Subcutaneous adipose tissue (tissue), 4 donors: Measurements from ENCODE around the gene TMEM52. TPM values are rescaled to one million over a fixed set of nuclear protein-coding genes. Genes with fewer than 3 reads are reported as not detected.

ENCODE experiments used
- total RNA-seq, 4 donors: library from RNA; depleted of rRNA; stranded (reverse); fragments of >200 nt; gene quantifications; one replicate each; pipeline ENCODE4 v1.1.0, GENCODE V29; 2016
- TF ChIP-seq, protein P1 (sequence below): fragments of 450-650 bp; IDR thresholded peaks from one replicate; pipeline ENCODE4 v1.5.1; 2016; ENCODE audit warnings: low read depth, mild to moderate bottlenecking, control low read depth, antibody characterized with exemption, moderate library complexity

The TMEM52 gene
- total RNA-seq, 4 donors from 2014 or later = 1.3 to 9.8 (median 1.7) TPM; not detected in 1

DNA sequence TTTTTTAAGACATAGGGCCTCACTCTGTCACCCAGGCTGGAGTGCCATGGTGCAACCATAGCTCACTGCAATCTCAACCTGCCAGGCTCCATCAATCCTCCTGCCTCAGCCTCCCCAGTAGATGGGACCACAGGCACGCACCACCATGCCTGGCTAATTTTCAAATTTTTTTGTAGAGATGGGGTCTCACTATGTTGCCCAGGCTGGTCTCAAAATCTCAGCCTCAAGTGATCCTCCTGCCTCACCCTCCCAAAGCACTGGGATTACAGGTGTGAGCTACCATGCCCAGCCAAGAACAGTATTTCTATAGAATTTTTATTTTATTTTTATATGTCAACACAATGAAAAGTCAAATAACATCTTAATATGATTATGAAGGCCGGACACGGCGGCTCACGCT is 39.1 kb downstream of the TMEM52 start:
- TF ChIP-seq, protein P1, sequence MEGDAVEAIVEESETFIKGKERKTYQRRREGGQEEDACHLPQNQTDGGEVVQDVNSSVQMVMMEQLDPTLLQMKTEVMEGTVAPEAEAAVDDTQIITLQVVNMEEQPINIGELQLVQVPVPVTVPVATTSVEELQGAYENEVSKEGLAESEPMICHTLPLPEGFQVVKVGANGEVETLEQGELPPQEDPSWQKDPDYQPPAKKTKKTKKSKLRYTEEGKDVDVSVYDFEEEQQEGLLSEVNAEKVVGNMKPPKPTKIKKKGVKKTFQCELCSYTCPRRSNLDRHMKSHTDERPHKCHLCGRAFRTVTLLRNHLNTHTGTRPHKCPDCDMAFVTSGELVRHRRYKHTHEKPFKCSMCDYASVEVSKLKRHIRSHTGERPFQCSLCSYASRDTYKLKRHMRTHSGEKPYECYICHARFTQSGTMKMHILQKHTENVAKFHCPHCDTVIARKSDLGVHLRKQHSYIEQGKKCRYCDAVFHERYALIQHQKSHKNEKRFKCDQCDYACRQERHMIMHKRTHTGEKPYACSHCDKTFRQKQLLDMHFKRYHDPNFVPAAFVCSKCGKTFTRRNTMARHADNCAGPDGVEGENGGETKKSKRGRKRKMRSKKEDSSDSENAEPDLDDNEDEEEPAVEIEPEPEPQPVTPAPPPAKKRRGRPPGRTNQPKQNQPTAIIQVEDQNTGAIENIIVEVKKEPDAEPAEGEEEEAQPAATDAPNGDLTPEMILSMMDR = no peak

DNA sequence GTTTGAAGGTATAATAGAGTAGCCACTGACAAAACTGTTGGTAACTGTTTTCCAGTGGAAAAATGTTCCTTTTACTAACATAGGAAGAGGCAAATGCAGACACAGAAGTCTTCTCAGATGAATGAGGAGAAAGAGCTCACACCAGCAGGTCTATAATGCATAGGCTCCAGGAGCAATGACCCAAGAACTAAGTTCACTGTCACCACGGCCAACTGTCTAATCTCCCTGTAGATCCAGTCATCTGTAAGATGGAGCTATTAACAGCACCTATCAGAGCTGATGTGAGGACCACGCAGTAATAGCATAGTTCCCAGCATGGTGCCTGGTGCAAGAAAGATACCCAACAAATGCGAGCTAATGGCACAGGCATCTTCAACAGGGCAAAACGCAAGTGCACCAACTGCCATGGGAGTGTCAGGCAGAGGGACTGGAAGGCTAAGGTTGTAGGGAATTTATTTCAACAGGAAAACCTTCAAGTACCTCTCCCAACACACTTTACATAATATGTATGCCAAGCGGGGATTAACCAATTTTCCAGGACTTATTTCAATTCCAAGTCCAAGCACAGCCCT is 41.1 kb downstream of the TMEM52 start:
- TF ChIP-seq, protein P1 = no peak

DNA sequence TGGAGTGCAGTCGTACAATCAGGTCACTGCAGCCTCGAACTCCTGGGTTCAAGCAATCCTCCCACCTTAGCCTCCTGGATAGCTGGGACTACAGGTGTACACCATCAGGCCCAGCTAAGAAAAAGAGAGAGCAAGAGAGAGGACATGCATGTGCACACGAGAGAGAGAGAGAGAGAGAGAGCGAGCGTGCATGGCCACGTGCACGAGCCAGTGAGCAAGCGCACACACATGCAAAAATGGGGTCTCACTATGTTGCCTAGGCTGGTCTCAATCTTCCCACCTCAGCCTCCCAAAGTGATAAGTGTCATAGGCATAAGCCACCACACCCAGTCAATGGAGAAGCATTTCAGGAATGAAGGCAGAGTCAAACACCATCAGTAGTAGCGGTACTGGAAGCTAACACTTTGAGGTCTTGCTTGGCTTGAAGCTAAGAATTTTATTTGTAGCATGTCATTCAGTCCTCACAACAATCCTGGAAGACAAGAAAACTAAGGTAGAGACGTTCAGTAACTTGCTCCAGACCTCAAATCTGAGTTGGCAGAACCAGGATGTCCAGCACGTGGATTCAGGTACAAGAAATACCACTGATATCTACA is 42.6 kb downstream of the TMEM52 start:
- TF ChIP-seq, protein P1 = no peak

DNA sequence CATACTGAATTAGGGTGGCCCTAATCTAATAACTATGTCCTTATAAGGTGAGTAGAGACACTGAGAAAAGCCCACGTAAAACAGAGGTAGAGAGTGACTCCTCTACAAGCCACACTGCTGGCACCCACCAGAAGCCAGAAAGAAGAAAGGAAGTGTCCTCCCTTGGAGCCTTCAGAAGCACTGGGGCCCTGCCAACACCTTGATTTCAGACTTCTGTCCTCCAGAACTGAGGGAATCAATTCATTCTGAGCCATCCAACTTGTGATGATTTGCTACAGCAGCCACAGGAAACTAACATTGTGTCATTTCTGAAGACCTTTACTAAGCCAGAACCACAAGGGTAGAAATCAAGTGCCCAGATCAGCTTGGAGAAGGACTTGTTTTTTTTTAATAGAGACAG is 43.1 kb downstream of the TMEM52 start:
- TF ChIP-seq, protein P1 = no peak

DNA sequence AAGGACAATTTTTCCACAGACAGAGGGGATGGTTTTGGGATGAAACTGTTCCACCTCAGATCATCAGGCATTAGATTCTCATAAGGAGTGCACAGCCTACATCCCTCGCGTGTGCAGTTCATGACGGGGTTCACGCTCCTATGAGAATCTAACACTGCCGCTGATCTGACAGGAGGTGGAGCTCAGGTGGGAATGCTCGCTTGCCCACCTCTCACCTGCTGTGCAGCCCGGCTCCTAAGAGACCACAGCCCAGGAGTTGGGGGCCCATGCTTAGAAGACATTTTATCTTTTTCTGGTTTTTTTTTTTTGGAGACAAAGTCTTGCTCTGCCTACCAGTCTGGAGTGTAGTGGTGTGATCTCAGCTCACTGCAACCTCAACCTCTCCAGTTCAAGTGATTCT is 44.2 kb downstream of the TMEM52 start:
- TF ChIP-seq, protein P1 = no peak

DNA sequence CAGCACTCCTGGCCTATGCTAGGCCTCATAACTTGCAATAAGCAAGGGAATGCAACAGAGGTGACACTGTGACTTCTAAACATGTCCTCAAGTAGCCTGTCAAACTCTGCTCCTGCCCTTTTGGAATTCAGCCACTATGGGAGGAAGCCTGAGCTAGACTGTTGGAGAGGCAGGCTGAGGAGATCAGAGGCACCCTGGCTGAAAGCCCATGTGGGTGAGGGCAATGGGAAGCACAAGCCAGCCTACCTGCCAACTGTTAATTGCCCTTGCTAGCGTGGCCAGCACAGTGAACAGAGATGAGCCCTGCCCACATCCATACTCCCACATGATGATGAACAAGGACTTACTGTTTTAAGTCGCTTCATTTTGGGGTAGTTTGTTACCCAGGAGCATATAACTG is 45.9 kb downstream of the TMEM52 start:
- TF ChIP-seq, protein P1 = no peak

DNA sequence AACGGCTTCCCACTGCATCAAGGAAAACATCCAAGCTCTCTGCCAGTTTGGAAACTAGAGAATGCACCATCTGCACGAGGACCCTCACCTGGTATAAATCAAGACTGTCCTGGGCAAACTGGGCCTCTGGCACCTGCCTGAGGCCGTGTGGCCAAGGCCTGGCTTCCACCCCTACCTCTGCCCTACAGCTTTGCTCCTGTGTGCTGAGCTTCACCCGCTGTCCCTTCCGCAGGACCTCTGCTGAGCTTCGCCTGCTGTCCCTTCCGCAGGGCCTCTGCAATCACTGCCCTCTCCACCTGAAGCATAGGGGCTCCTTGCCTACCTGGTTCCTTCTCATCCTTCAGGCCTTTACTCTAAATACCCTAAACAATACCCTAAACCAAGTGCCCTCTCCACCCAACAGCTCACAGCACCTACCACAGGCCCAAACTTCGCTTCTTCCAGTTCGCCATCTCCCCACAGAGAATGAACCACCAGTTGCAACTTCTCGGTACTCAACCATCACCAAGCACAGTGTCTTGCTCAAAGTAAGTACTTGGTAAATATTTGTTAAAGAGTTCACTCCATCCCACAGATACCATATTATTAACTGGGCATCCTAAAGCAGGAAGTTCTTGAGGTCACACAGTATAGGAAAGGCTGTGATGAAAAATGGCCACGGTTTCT is 46.6 kb downstream of the TMEM52 start:
- TF ChIP-seq, protein P1 = no peak
